H1 (cell line): ENCODE results near the gene RTF1. TPM values are rescaled to one million over a fixed set of nuclear protein-coding genes. Genes with fewer than 3 reads are reported as not detected.

Experiments used
- CTCF ChIA-PET: fragments of 300-600 bp; sonication (Branson Sonifier 250); formaldehyde crosslinking; loops from one replicate; lab custom pipeline; 2021; ENCODE audit not compliant: partially characterized antibody; lab: Charles Lee
- POLR2A ChIA-PET: fragments of 300-600 bp; sonication (Branson Sonifier 250); formaldehyde crosslinking; loops from one replicate; lab custom pipeline; 2021; ENCODE audit warnings: inconsistent platforms; ENCODE audit not compliant: partially characterized antibody; lab: Charles Lee
- DNase-seq, 2 experiments: peaks; one replicate each; pipeline versions ENCODE4 v3.0.0 to v3.0.0-alpha.2; 2010 to 2022; ENCODE audit warnings: low spot score in 2 of 2, low read depth in 1 of 2, mixed read lengths in 1 of 2
- FAIRE-seq: peaks from 2 replicates; lab custom pipeline; 2011; peaks lifted over from hg19 to GRCh38; lab: Jason Lieb, UNC
- H2AFZ ChIP-seq: 2 replicates; pipeline ENCODE4 v1.8.1; 2012; ENCODE audit warnings: low read length, inconsistent platforms
- H2AK5ac ChIP-seq: 2 replicates; pipeline ENCODE4 v1.6.1; 2013; ENCODE audit warnings: low read depth, low read length
- H2BK120ac ChIP-seq: replicated peaks from 2 replicates; pipeline ENCODE3; 2013; ENCODE audit warnings: low read depth, low read length, inconsistent platforms
- H2BK12ac ChIP-seq: 2 replicates; pipeline ENCODE4 v1.6.1; 2013; ENCODE audit warnings: low read depth, low read length
- H2BK15ac ChIP-seq: 2 replicates; pipeline ENCODE4 v1.6.1; 2013; ENCODE audit warnings: low read length
- H2BK20ac ChIP-seq: 2 replicates; pipeline ENCODE4 v1.6.1; 2013; ENCODE audit warnings: low read length
- H2BK5ac ChIP-seq: 2 replicates; pipeline ENCODE4 v1.6.1; 2013; ENCODE audit warnings: low read depth, low read length
- H3K14ac ChIP-seq: 2 replicates; pipeline ENCODE4 v1.6.1; 2013; ENCODE audit warnings: inconsistent platforms; ENCODE audit not compliant: insufficient read length
- H3K18ac ChIP-seq: 2 replicates; pipeline ENCODE4 v1.6.1; 2013; ENCODE audit warnings: low read length; ENCODE audit errors: extremely low read depth
- H3K23ac ChIP-seq: 2 replicates; pipeline ENCODE4 v1.6.1; 2013; ENCODE audit warnings: inconsistent platforms; ENCODE audit not compliant: insufficient read length
- H3K23me2 ChIP-seq: 2 replicates; pipeline ENCODE4 v1.6.1; 2013; ENCODE audit warnings: low read depth, low read length
- H3K27ac ChIP-seq: 2 replicates; pipeline ENCODE4 v1.6.1; 2011; ENCODE audit warnings: low read depth, low read length, inconsistent platforms
- H3K27me3 ChIP-seq, 4 experiments: replicated peaks in 1 of 4; 1 replicate in 1 of 4; 2 replicates in 3 of 4; pipeline versions ENCODE4 v1.6.1 to v1.8.1; 2011 to 2013; ENCODE audit warnings: low read length in 3 of 4, mild to moderate bottlenecking in 3 of 4, inconsistent platforms in 2 of 4, mixed read lengths in 2 of 4, moderate library complexity in 1 of 4; ENCODE audit not compliant: control insufficient read depth in 3 of 4, insufficient read depth in 3 of 4; ENCODE audit errors: extremely low read depth in 1 of 4
- H3K36me3 ChIP-seq, 4 experiments: 2 replicates each; pipeline versions ENCODE4 v1.6.1 to v1.8.1; 2011 to 2013; ENCODE audit warnings: mild to moderate bottlenecking in 4 of 4, low read length in 3 of 4, moderate library complexity in 2 of 4, control low read depth in 1 of 4, inconsistent platforms in 1 of 4; ENCODE audit not compliant: insufficient read depth in 4 of 4, control insufficient read depth in 2 of 4
- H3K4ac ChIP-seq: replicated peaks from 2 replicates; pipeline ENCODE3; 2013; ENCODE audit warnings: low read length, low read depth, mixed read lengths, inconsistent platforms; ENCODE audit not compliant: insufficient read length
- H3K4me1 ChIP-seq, 4 experiments: replicated peaks in 1 of 4; 1 replicate in 1 of 4; 2 replicates in 3 of 4; pipeline versions ENCODE4 v1.6.1 to v1.8.1; 2011 to 2013; ENCODE audit warnings: low read length in 3 of 4, inconsistent platforms in 2 of 4, mixed read lengths in 1 of 4; ENCODE audit not compliant: insufficient read depth in 4 of 4, control insufficient read depth in 3 of 4
- H3K4me2 ChIP-seq, 2 experiments: 2 replicates each; pipeline versions ENCODE4 v1.6.1 to v1.8.1; 2011 to 2013; ENCODE audit warnings: low read depth in 2 of 2, low read length in 2 of 2, control low read depth in 1 of 2, inconsistent platforms in 1 of 2, mild to moderate bottlenecking in 1 of 2; ENCODE audit not compliant: insufficient read depth in 1 of 2
- H3K4me3 ChIP-seq, 4 experiments: fragments of 200-600, 300-600 bp in 1 of 4; sonication (generic), shearing (Covaris generic), sonication (Bioruptor Twin) in 1 of 4; 2 replicates each; pipeline versions ENCODE4 v1.5.1 to v1.8.1; 2011 to 2016; ENCODE audit warnings: low read length in 4 of 4, low read depth in 3 of 4, control low read depth in 2 of 4, inconsistent platforms in 2 of 4, mild to moderate bottlenecking in 2 of 4, mixed read lengths in 1 of 4, moderate library complexity in 1 of 4; ENCODE audit not compliant: insufficient read depth in 2 of 4; ENCODE audit errors: extremely low read depth in 1 of 4
- H3K56ac ChIP-seq: replicated peaks from 2 replicates; pipeline ENCODE3; 2013; ENCODE audit warnings: low read depth, mild to moderate bottlenecking, mixed read lengths, low read length, inconsistent platforms; ENCODE audit not compliant: insufficient read length
- H3K79me1 ChIP-seq: 2 replicates; pipeline ENCODE4 v1.6.1; 2013; ENCODE audit warnings: low read depth, low read length, control low read depth
- H3K79me2 ChIP-seq, 2 experiments: 2 replicates each; pipeline versions ENCODE4 v1.6.1 to v1.8.1; 2012 to 2013; ENCODE audit warnings: low read length in 2 of 2, mild to moderate bottlenecking in 2 of 2, inconsistent platforms in 1 of 2; ENCODE audit not compliant: insufficient read depth in 2 of 2, control insufficient read depth in 1 of 2
- H3K9ac ChIP-seq, 4 experiments: replicated peaks in 1 of 4; 1 replicate in 1 of 4; 2 replicates in 3 of 4; pipeline versions ENCODE4 v1.6.1 to v1.8.1; 2011 to 2013; ENCODE audit warnings: low read depth in 3 of 4, low read length in 3 of 4, control low read depth in 2 of 4, mild to moderate bottlenecking in 2 of 4, moderate library complexity in 2 of 4, inconsistent platforms in 1 of 4; ENCODE audit errors: extremely low read depth in 1 of 4
- H3K9me3 ChIP-seq, 2 experiments: 2 replicates each; pipeline versions ENCODE4 v1.6.1 to v1.8.1; 2012 to 2013; ENCODE audit warnings: mild to moderate bottlenecking in 2 of 2, moderate library complexity in 2 of 2, control low read depth in 1 of 2, inconsistent platforms in 1 of 2, low read depth in 1 of 2, low read length in 1 of 2, mixed read lengths in 1 of 2; ENCODE audit not compliant: insufficient read depth in 2 of 2
- H4K20me1 ChIP-seq, 2 experiments: replicated peaks in 1 of 2; 2 replicates each; pipeline versions ENCODE3 to v1.8.1; 2011 to 2013; ENCODE audit warnings: inconsistent platforms in 2 of 2, low read length in 2 of 2, mild to moderate bottlenecking in 1 of 2; ENCODE audit not compliant: insufficient read depth in 2 of 2, control insufficient read depth in 1 of 2
- H4K5ac ChIP-seq: 2 replicates; pipeline ENCODE4 v1.6.1; 2013; ENCODE audit warnings: low read length, low read depth, mixed read lengths, inconsistent platforms; ENCODE audit not compliant: insufficient read length
- H4K8ac ChIP-seq: 2 replicates; pipeline ENCODE4 v1.8.0; 2013; ENCODE audit warnings: mild to moderate bottlenecking, moderate library complexity, low read length, inconsistent platforms; ENCODE audit not compliant: insufficient read depth; ENCODE audit errors: extremely low read depth
- H4K91ac ChIP-seq: replicated peaks from 2 replicates; pipeline ENCODE3; 2013; ENCODE audit warnings: low read length, mixed read lengths, inconsistent platforms; ENCODE audit not compliant: insufficient read length
- CBX8 ChIP-seq: fragments of 300-800, 300-1000 bp; sonication (generic); IDR thresholded peaks from 2 replicates; pipeline ENCODE4 v1.7.1; 2016; ENCODE audit warnings: low read depth, low read length, borderline replicate concordance
- EZH2 ChIP-seq: fragments of 200-600 bp; sonication (generic); IDR thresholded peaks from 2 replicates; pipeline ENCODE4 v1.7.1; 2012; ENCODE audit warnings: low read depth, mild to moderate bottlenecking, moderate library complexity, low read length, inconsistent platforms; ENCODE audit not compliant: severe bottlenecking
- GABPA ChIP-seq: IDR thresholded peaks from 2 replicates; pipeline ENCODE4 v1.6.1; 2011; ENCODE audit warnings: mild to moderate bottlenecking, low read length, moderate library complexity, borderline replicate concordance; ENCODE audit not compliant: insufficient read depth
- SAP30 ChIP-seq: fragments of 300-600 bp; sonication (generic); IDR thresholded peaks from 2 replicates; pipeline ENCODE4 v1.7.1; 2012; ENCODE audit warnings: low read length, moderate library complexity, mild to moderate bottlenecking, inconsistent platforms; ENCODE audit not compliant: insufficient read depth, insufficient replicate concordance
- TEAD4 ChIP-seq: IDR thresholded peaks from 2 replicates; pipeline ENCODE4 v1.6.1; 2012; ENCODE audit warnings: low read depth, low read length, inconsistent platforms, mixed read lengths
- WGBS, 2 experiments: shearing (Covaris generic) in 1 of 2; methylation state at CpG; one replicate each; pipeline versions ENCODE4 v1.1.6 to v1.1.7; 2013 to 2015; ENCODE audit warnings: low lambda C conversion rate in 2 of 2, mixed read lengths in 2 of 2, inconsistent platforms in 1 of 2, low coverage in 1 of 2, missing lambda C conversion rate in 1 of 2; ENCODE audit not compliant: insufficient replicate concordance in 2 of 2, insufficient coverage in 1 of 2, insufficient read length in 1 of 2; ENCODE audit errors: extremely low coverage in 1 of 2, missing lambda C conversion rate in 1 of 2; 5-methylcytosine and 5-hydroxymethylcytosine counted together
- polyA plus RNA-seq, 7 experiments: library from polyadenylated mRNA; depleted of rRNA in 3 of 7; stranded (reverse) in 5 of 7; unstranded in 2 of 7; fragments of >200 nt in 5 of 7; fragments of 200-250 nt in 2 of 7; gene quantifications; 1 replicate in 5 of 7; 2 replicates in 1 of 7; 4 replicates in 1 of 7; pipeline versions ENCODE4 v1.2.1 to v1.2.3, GENCODE V29; 2011 to 2013; ENCODE audit warnings: missing spikeins in 2 of 7, mixed read lengths in 2 of 7
- total RNA-seq: library from RNA; stranded (reverse); fragmentation: NEBNext Ultra II Directional; extraction: Animal tissue kit (Norgen Biotek cat#: 25700); gene quantifications from 2 replicates; pipeline ENCODE4 v1.2.1, GENCODE V29; 2021

Gene RTF1
- total and polyA plus RNA-seq, 2 of the 8 experiments (the other 6 are each of a cell fraction or from before 2014, with no cell fraction given), result 22.6 to 47.7 TPM

GRCh38 chr15:41416128-41416741 lies 660 bp upstream of the RTF1 start:
- TF ChIP-seq CBX8, result no peak
- TF ChIP-seq GABPA, result no peak
- no peak for TF ChIP-seq TEAD4
- TF ChIP-seq EZH2, result no peak
- TF ChIP-seq SAP30, result peak; percentile 97
- H3K23me2 ChIP-seq, result peaks cover 12% of the 10 kb centered on the region
- 0 out of 2 replicates have a peak, but pooled peaks cover 2% of the 10 kb centered on the region for H3K79me1 ChIP-seq
- 0 out of 2 replicates have a peak overlapping the region, but pooled peaks have one; percentile 71 for H3K18ac ChIP-seq
- peak overlapping the region; percentile 74 to 95 (median 84) for H3K4me3 ChIP-seq
- H2BK120ac ChIP-seq, result no peak overlapping the region
- no peaks in the 10 kb centered on the region for H3K27me3 ChIP-seq
- H2BK12ac ChIP-seq, result 0 out of 2 replicates have a peak overlapping the region, but pooled peaks have one; percentile 68
- no peak overlapping the region for H2BK20ac ChIP-seq
- H2BK15ac ChIP-seq, result no peak overlapping the region
- WGBS, 2 experiments, result 44% methylated on average over 20 of the region's 20 CpGs; no CpG with 5 or more reads in 1 of the 2 experiments
- H2BK5ac ChIP-seq, result no peak overlapping the region
- peak overlapping the region; percentile 9; the same call in 1 of the 2 replicates for H2AFZ ChIP-seq
- no peak overlapping the region for H3K14ac ChIP-seq
- H3K23ac ChIP-seq, result no peak overlapping the region
- H3K36me3 ChIP-seq, result no peaks in the 10 kb centered on the region
- FAIRE-seq (no peak), DNase-seq (no peak)
- peaks cover 3 to 46% of the 10 kb centered on the region in 2 experiments for H3K79me2 ChIP-seq
- no peak overlapping the region for H3K4ac ChIP-seq
- no peak overlapping the region for H4K91ac ChIP-seq
- H4K5ac ChIP-seq, result no peak overlapping the region
- H3K9me3 ChIP-seq, result no peaks in the 10 kb centered on the region
- H3K27ac ChIP-seq, result no peak overlapping the region
- H4K8ac ChIP-seq, result no peak overlapping the region; the same call in 1 of the 2 replicates
- peak overlapping the region; percentile 65 to 77 for H3K4me2 ChIP-seq
- CTCF ChIA-PET, result interaction anchor here (0.6 to 1.2 kb wide), 2 partner anchors 13 to 195 kb away, joined by 3 read pairs; no protein-coding TSS in a partner anchor
- H3K4me1 ChIP-seq, result no peaks in the 10 kb centered on the region
- 0 out of 2 replicates have a peak overlapping the region, but pooled peaks have one; percentile 53 for H2AK5ac ChIP-seq
- POLR2A ChIA-PET, result interaction anchor here (0.6 to 1.7 kb wide), 3 partner anchors 14 to 36 kb away, joined by 3 to 4 read pairs (median 4); no protein-coding TSS in a partner anchor
- H3K56ac ChIP-seq, result no peak overlapping the region
- peaks cover 4 to 17% of the 10 kb centered on the region in 2 experiments for H4K20me1 ChIP-seq
- peak overlapping the region in 3 of 4 experiments; percentile 62 to 94 (median 67); a peak in 6 of 7 replicates for H3K9ac ChIP-seq
